ENCODE measurements around the gene LRRC4. TPM values are rescaled to one million over a fixed set of nuclear protein-coding genes. Genes with fewer than 3 reads are reported as not detected.

The LRRC4 gene
- total RNA-seq, 1 experiment from 2014 or later = 10.4 TPM

GRCh38 chr7:128069373-128070364, 38.4 kb upstream of the LRRC4 start:
- no peaks in the 10 kb centered on the region for H3K27me3 Mint-ChIP-seq (ENCODE audit: low read depth)
- Histone ChIP-seq H3K79me2 (ENCODE audit: insufficient read depth, low read length) (no peaks in the 10 kb centered on the region), H3K27ac (ENCODE audit: insufficient read length, low read depth, low read length) (no peak overlapping the region), H3K9me3 (ENCODE audit: control insufficient read depth, low read depth, low read length) (no peaks in the 10 kb centered on the region), H2AK5ac (ENCODE audit: insufficient read length, low read length) (no peak overlapping the region), H3K4me2 (ENCODE audit: insufficient read depth, insufficient read length, low read length) (no peak overlapping the region), H3K18ac (ENCODE audit: insufficient read length, low read depth, low read length) (no peak overlapping the region), H2BK12ac (ENCODE audit: insufficient read length, low read depth, low read length) (no peak overlapping the region), H3K23me2 (ENCODE audit: insufficient read length, low read depth, low read length, poor library complexity, severe bottlenecking) (no peaks in the 10 kb centered on the region), H4K8ac (replicated peaks; ENCODE audit: insufficient read length, low read depth, low read length) (no peak overlapping the region), H3K23ac (ENCODE audit: insufficient read length, low read depth, low read length) (no peak overlapping the region), H3K27me3 (ENCODE audit: insufficient read depth, low read length) (no peaks in the 10 kb centered on the region), H2BK15ac (ENCODE audit: low read depth, low read length) (no peak overlapping the region), H3K14ac (ENCODE audit: insufficient read depth, low read length) (no peak overlapping the region), H3K9ac (ENCODE audit: extremely low read depth, insufficient read length, low read length) (no peak overlapping the region), H4K5ac (ENCODE audit: insufficient read length, low read depth, low read length) (no peak overlapping the region), H3K56ac (ENCODE audit: insufficient read length, low read depth, low read length) (no peak overlapping the region), H3K4ac (ENCODE audit: low read depth, low read length) (no peak overlapping the region), H3T11ph (ENCODE audit: low read length) (no peak overlapping the region), H2BK5ac (ENCODE audit: insufficient read length, low read length) (no peak overlapping the region), H2BK120ac (ENCODE audit: low read depth, low read length, poor library complexity, severe bottlenecking) (no peak overlapping the region), H4K20me1 (ENCODE audit: control insufficient read depth, insufficient read depth, insufficient read length) (no peaks in the 10 kb centered on the region), H3K4me1 (ENCODE audit: insufficient read depth, low read length) (no peaks in the 10 kb centered on the region), H4K91ac (ENCODE audit: insufficient read length, low read depth, low read length) (no peak overlapping the region), H3K79me1 (ENCODE audit: insufficient read depth, low read depth, low read length, poor library complexity, severe bottlenecking) (no peaks in the 10 kb centered on the region), H2BK20ac (ENCODE audit: low read depth, low read length, poor library complexity, severe bottlenecking) (no peak overlapping the region), H2AFZ (ENCODE audit: low read length) (no peak overlapping the region)
- no peak overlapping the region for H3K4me3 Mint-ChIP-seq
- TF ChIP-seq, protein P1, sequence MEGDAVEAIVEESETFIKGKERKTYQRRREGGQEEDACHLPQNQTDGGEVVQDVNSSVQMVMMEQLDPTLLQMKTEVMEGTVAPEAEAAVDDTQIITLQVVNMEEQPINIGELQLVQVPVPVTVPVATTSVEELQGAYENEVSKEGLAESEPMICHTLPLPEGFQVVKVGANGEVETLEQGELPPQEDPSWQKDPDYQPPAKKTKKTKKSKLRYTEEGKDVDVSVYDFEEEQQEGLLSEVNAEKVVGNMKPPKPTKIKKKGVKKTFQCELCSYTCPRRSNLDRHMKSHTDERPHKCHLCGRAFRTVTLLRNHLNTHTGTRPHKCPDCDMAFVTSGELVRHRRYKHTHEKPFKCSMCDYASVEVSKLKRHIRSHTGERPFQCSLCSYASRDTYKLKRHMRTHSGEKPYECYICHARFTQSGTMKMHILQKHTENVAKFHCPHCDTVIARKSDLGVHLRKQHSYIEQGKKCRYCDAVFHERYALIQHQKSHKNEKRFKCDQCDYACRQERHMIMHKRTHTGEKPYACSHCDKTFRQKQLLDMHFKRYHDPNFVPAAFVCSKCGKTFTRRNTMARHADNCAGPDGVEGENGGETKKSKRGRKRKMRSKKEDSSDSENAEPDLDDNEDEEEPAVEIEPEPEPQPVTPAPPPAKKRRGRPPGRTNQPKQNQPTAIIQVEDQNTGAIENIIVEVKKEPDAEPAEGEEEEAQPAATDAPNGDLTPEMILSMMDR (conservative IDR thresholded peaks at IDR 0.05) = no peak
- no peak for DNase-seq
- H3K36me3 Mint-ChIP-seq (ENCODE audit: insufficient read depth in 1 of 3, low read depth in 3 of 3) = peaks cover 2 to 8% (median 8%) of the 10 kb centered on the region in 3 experiments; a peak in 5 of 7 replicates
- no peak overlapping the region; a peak in 1 of 7 replicates for H3K27ac Mint-ChIP-seq
- WGBS (ENCODE audit: extremely low coverage, insufficient read length, low lambda C conversion rate) = no CpG with 5 or more reads among the region's 8 CpGs
- H3K4me1 Mint-ChIP-seq = peaks cover 6 to 9% of the 10 kb centered on the region in 2 experiments; a peak in 2 of 4 replicates
- no peaks in the 10 kb centered on the region for H3K9me3 Mint-ChIP-seq
